AG10803 (cell line): Measurements from ENCODE around the gene RELN.

Experiments
- DNase-seq: peaks from one replicate; pipeline ENCODE4 v3.0.0; 2010; ENCODE audit warnings: low read depth
- H3K4me3 ChIP-seq: 2 replicates; pipeline ENCODE4 v1.5.1; 2011; ENCODE audit warnings: mild to moderate bottlenecking, low read length, control low read depth
- TF ChIP-seq, protein P1 (sequence below): conservative IDR thresholded peaks from 2 replicates; pipeline ENCODE4 v1.5.1; 2011; ENCODE audit warnings: mild to moderate bottlenecking, low read length, control low read depth, inconsistent platforms

Gene RELN

DNA sequence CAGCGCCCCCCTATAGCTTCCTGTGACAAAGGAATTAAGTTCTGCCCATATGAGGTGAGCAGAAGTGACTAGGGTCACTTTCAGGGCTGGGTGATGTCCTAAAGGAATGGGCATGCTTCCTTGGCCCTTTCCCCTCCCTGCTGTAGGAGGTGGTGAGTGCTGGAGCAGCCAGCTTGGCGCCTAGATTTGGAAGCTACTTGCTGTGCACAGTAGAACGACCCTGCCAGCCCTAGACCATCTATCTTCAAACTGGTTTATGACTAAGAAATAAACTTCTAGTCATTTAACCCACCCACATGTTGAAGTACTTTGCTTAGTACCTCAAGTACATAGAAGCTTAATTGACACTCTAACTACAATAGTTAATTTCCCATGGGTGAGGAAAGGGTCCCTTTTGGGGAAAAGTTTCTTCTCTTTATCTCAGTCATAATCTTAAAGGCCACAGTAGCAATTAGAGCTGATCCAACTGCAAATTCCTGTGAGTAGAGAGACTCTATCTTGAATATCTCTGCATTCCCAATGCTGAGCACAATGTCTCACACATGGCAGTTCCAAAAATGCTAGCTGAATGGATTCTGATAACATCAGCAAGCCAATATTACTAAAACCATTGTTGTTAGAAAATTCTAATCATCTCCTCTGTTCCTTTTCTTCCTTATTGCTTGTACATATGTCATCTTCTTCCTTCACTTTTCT lies 227.2 kb downstream of the RELN start:
- no peak for DNase-seq
- TF ChIP-seq, protein P1, sequence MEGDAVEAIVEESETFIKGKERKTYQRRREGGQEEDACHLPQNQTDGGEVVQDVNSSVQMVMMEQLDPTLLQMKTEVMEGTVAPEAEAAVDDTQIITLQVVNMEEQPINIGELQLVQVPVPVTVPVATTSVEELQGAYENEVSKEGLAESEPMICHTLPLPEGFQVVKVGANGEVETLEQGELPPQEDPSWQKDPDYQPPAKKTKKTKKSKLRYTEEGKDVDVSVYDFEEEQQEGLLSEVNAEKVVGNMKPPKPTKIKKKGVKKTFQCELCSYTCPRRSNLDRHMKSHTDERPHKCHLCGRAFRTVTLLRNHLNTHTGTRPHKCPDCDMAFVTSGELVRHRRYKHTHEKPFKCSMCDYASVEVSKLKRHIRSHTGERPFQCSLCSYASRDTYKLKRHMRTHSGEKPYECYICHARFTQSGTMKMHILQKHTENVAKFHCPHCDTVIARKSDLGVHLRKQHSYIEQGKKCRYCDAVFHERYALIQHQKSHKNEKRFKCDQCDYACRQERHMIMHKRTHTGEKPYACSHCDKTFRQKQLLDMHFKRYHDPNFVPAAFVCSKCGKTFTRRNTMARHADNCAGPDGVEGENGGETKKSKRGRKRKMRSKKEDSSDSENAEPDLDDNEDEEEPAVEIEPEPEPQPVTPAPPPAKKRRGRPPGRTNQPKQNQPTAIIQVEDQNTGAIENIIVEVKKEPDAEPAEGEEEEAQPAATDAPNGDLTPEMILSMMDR = no peak
- no peak overlapping the region for H3K4me3 ChIP-seq

DNA sequence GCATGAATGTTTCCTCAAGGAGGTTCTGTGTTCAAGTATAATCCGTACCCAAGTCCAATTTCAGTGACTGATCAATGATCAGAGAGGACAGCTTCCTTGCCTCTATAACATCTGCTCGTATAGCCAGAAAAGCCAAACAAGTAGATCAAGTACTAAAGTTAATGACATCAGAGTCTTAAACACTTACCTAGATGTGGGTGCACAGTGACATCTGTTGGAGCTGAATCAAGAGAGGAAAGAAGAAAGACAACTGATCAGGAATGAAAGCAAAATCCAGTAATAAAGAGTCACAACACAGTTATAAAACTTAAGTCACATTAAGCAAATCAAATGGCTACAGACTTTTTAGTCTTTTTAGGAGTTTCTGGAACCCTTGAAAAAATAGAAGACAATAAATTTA lies 236.5 kb downstream of the RELN start:
- DNase-seq = peak; percentile 2
- TF ChIP-seq, protein P1 = no peak
- H3K4me3 ChIP-seq = no peak overlapping the region

DNA sequence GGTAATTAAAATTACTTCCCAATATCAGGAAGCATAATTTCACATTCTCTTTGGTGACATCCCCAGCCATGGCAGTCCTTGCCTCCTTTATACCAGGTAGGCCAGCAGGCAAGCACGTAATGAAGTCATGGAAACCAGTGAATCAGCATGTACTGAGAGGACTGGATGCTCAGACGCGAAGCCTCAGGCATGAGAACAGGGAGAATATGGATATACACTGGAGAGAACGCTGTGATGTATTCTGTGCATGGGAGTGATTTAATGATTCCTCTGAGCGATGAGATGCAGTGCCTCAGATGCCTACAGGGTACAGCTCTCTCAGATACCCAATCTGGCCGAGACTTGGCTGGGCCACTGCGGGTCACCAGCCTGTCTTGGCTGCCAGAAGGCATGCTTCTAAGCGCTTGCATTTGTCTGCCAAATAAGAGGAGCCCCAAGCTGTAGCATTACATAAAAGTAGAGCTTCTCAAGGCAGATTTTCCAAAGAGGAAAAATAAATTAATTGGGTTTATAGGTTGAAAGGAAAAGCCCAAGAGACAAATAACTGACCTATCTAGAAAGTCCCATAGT lies 238.1 kb downstream of the RELN start:
- no peak overlapping the region for H3K4me3 ChIP-seq
- no peak for DNase-seq
- TF ChIP-seq, protein P1 = no peak

DNA sequence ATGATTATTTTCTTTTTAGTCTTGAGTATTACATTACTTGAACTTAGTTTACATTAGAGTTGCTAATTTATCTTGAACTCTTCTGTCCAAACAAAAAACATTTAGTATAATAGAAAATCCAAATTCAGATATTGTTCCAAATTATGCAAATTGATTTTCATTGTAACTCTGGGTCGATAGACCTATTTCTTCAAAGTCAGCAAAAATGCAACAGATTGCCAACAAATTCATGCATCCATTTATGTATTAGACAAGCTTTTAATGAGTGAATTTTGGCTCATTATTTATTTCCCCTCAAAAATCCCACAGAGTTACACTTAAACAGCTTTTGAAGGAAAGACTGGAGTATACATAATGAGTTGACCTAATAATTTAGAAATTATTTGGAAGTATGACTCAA lies 240.8 kb downstream of the RELN start:
- TF ChIP-seq, protein P1 = no peak
- no peak for DNase-seq
- H3K4me3 ChIP-seq = no peak overlapping the region

DNA sequence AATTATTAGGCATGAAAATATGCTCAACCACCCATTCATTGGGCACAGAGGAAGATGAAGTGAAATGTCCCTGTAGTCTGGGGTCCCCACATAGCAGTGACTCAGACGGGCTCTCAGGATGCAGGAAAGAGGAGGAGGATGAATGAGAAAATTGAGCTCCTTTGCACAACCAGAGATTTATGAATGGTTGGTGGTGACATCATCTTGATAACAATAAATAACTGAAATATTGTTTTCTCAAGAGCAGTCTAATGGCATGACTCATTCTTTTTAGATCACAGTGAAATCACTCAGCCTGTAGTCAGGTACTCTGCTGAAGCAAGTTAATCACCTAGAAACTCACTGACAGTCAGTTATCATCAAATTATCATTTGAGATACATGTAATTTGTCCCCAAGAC lies 254.1 kb downstream of the RELN start:
- TF ChIP-seq, protein P1 = no peak
- DNase-seq = no peak
- H3K4me3 ChIP-seq = no peak overlapping the region

DNA sequence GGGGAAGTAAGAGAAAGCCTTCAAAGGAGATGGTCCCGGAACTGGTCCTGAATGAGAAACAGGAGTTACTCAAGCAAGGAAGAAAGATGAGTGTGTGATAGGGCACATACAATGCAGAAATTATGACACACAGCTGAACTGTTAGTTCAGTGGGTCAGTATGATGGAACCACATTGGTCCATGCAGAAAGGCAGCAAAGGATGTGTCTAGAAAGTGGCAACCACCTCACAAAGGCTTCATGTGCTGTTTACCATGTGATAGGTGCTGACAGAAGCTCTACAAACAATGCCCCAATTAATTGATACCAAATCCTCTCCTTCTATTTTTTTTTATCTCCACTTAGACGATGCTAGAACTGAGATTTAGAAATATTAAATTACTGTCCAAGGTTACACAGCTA lies 258.3 kb downstream of the RELN start:
- TF ChIP-seq, protein P1 = no peak
- no peak overlapping the region for H3K4me3 ChIP-seq
- no peak for DNase-seq

DNA sequence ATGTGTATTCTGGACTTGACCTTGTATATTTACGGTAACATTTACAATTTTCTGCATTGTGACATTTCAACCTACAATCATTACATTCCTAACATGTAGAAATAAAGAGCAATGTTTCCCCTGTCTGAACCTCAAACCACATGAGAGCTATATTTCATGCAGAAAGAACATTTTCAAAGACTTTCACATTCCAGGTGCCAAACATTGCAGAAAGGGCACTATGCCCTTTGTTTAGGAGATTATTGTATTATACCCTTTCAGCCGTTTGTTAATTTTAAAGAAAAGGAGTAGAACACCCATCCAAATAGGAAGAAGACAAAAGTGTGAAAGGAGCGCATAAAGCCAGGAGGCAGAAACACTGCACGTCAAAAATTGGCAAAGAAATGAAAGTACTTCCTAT lies 260.4 kb downstream of the RELN start:
- DNase-seq = no peak
- TF ChIP-seq, protein P1 = no peak
- H3K4me3 ChIP-seq = no peak overlapping the region
